Measurements from ENCODE around the gene SGMS1.

SGMS1 gene

DNA sequence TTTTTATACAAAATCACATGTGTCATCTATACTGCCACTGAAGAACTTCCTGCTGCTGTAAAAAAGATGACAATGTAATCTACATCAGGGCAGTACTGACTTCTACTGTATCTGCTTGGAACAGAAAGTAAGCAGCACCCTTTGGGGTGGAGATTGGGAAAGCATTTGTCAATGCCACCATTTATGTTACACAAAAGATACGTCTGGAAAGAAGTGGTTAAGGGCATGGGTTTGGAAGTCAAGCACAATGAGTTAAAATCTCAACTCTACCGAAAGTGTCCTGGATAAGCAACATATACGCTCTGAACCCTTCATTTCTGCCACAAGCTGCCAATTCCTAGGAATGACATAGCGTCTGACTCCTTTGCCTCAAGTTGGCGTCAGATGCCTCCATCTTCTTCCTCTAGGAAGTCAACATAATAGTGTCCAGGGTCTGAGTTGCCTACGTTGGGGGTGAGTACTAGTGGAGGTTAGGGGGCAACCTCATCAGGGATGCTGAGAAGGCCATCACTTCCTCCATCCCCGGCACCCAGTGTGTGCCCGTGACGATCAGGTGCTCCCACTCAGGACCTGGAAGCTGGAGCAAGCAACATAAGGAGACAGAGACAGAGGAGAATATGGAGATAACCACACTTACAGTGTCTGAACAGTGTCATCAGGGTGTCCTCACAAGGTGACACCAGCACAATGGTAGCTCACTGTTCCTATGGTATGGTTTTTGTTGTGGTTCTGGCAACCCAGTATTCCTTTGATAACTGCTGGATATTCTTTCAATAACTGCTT lies 58.3 kb downstream of the SGMS1 start:
- DNase-seq (ENCODE audit: low spot score), result no peak
- TF ChIP-seq, protein P1, sequence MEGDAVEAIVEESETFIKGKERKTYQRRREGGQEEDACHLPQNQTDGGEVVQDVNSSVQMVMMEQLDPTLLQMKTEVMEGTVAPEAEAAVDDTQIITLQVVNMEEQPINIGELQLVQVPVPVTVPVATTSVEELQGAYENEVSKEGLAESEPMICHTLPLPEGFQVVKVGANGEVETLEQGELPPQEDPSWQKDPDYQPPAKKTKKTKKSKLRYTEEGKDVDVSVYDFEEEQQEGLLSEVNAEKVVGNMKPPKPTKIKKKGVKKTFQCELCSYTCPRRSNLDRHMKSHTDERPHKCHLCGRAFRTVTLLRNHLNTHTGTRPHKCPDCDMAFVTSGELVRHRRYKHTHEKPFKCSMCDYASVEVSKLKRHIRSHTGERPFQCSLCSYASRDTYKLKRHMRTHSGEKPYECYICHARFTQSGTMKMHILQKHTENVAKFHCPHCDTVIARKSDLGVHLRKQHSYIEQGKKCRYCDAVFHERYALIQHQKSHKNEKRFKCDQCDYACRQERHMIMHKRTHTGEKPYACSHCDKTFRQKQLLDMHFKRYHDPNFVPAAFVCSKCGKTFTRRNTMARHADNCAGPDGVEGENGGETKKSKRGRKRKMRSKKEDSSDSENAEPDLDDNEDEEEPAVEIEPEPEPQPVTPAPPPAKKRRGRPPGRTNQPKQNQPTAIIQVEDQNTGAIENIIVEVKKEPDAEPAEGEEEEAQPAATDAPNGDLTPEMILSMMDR (IDR thresholded peaks at IDR 0.05; ENCODE audit: extremely low read depth, missing control alignments), result no peak

DNA sequence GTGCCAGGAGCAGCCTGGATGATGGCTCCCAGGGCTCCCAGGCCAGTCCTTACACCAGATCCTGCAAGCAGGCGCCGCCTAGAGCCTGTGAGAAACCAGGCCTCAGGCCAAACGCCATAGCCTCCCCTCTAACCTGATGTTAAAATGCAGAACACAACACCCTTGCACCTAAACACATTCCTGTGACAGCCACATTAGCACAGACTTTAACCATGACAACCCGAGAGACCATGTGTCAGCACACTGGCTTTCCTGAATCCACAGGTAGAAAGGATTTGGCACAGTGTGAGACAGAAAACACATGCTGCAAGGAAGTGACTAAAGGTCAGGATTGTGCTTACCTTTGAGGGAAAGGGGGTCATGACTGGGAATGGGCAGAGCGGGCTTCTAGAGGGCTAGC lies 59.9 kb downstream of the SGMS1 start:
- DNase-seq (ENCODE audit: low spot score), result no peak
- TF ChIP-seq, protein P1 (IDR thresholded peaks at IDR 0.05; ENCODE audit: extremely low read depth, missing control alignments), result no peak

DNA sequence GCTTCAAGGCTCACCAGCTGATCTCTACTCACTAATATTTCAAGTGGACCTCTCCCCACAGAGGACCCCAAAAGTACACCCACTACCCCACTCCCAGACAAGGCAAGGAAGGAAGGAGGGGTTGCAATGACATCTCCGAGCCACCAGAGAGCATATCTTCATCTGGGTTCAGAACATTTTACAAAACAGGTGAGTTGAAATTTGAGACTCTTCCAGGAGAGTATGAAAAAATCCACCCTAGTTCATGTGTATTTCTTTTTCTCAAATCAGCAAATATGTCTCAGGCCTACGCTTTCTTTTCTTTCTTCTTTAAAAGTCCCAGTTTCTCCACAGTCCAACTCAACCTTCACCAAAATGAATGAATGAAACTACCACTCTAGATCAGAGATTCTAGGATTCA lies 61.9 kb downstream of the SGMS1 start:
- TF ChIP-seq, protein P1 (IDR thresholded peaks at IDR 0.05; ENCODE audit: extremely low read depth, missing control alignments), result no peak
- DNase-seq (ENCODE audit: low spot score), result no peak

DNA sequence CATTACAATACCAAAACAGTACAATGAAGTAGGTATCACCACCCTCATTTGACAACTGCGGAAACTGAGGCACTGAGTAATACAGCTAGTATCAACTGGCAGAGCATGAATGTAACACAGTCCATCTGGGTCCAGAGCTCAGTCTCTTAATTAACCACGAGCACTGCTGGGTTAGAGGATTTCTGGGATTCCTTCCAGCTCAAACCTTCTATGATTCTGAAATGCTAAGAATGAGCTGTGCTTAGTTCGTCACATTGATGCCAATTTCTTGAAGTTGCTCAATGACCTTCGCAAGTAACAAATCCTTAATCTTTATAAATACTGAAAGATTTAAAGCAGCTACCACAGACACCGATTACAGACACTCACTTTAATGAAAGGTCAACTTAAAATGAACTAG lies 62.5 kb downstream of the SGMS1 start:
- no peak for DNase-seq (ENCODE audit: low spot score)
- TF ChIP-seq, protein P1 (IDR thresholded peaks at IDR 0.05; ENCODE audit: extremely low read depth, missing control alignments), result no peak

DNA sequence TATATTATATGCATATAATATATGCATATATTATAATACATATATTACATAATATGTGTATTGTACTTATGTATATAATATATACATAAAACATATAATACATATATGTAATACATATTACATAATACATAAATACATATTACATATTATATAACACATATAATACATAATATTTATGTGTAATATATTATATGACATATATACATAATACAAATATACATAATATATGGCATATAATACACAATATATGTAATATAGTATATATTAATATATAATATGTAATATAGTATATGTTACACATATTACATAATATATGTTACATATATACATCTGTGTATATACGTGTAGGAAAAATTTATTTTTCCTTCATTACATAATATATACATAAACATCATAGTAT lies 63.4 kb downstream of the SGMS1 start:
- TF ChIP-seq, protein P1 (IDR thresholded peaks at IDR 0.05; ENCODE audit: extremely low read depth, missing control alignments), result no peak

DNA sequence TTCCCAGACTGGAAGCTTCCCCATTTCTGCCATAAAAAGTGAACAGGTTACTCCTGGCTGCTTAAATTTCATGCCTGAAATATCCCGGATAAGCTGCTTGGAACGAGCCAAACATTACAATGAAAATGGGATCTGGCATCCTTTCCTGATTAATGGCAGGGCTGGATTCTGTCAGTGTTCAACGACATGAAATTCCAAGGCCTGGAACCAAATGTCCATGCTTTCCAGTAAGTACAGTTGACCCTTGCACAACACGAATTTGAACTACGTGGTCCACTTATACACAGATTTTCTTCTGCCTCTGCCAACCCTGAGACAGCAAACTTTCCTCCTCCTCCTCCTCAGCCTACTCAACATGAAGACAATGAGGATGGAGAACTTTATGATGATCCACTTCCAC lies 65.4 kb downstream of the SGMS1 start:
- TF ChIP-seq, protein P1 (IDR thresholded peaks at IDR 0.05; ENCODE audit: extremely low read depth, missing control alignments), result no peak
- no peak for DNase-seq (ENCODE audit: low spot score)

More for the DNA sequence above, 63.4 kb downstream of the SGMS1 start:
- no peak for DNase-seq (ENCODE audit: low spot score)

DNA sequence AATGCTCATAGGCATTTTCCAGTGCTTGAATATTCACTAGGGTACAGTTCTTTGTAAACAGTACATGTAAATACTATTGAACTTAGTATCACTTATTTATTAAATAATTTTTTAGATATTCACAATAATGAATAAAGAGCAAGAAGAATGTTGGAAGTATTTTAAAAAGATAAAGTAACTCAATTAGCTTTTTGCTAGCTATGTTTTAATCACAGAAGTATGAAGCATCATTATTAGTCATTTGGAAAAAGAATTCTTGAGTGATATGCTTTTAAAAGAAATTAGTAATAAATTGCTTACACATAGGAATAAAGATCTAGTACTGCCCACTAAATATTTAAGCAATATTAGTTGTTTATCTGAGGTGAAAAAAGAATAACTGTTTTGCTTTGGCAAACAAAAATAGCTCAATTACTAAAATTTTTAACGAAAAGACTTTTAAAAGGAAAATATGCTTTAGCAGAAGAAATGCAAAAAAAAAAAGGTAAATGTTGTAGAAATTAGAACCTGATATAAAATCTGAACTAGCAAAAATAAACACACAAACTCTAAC lies 66.5 kb downstream of the SGMS1 start:
- DNase-seq (ENCODE audit: low spot score), result no peak
- TF ChIP-seq, protein P1 (IDR thresholded peaks at IDR 0.05; ENCODE audit: extremely low read depth, missing control alignments), result no peak

Data from GM20000 (cell line).